ENCODE results near the gene RAB3B.

The RAB3B gene

GRCh38 chr1:51952638-51953037 lies 37.9 kb downstream of the RAB3B start:
- TF ChIP-seq CREB1 (IDR thresholded peaks at IDR 0.05; ENCODE audit: low read depth): no peak
- TF ChIP-seq NFIC (IDR thresholded peaks at IDR 0.05): no peak
- TF ChIP-seq TCF12 (IDR thresholded peaks at IDR 0.05; ENCODE audit: low read depth): no peak
- TF ChIP-seq TAF1 (IDR thresholded peaks at IDR 0.05; ENCODE audit: low read depth): no peak

GRCh38 chr1:51950701-51951100 lies 39.8 kb downstream of the RAB3B start:
- no peak for TF ChIP-seq NFIC (IDR thresholded peaks at IDR 0.05)
- no peak for TF ChIP-seq CEBPB (IDR thresholded peaks at IDR 0.05)
- no peak for TF ChIP-seq TEAD4 (IDR thresholded peaks at IDR 0.05)
- no peak for TF ChIP-seq FOXM1 (IDR thresholded peaks at IDR 0.05; ENCODE audit: borderline replicate concordance, low read depth)
- TF ChIP-seq USF1 (IDR thresholded peaks at IDR 0.05): no peak
- no peak for TF ChIP-seq REST (IDR thresholded peaks at IDR 0.05; ENCODE audit: low read depth)
- no peak for TF ChIP-seq YY1 (IDR thresholded peaks at IDR 0.05; ENCODE audit: low read depth)
- no peak for TF ChIP-seq ZBTB7A (IDR thresholded peaks at IDR 0.05; ENCODE audit: low read depth)
- no peak for TF ChIP-seq RAD21 (IDR thresholded peaks at IDR 0.05; ENCODE audit: low read depth)
- TF ChIP-seq TAF1 (IDR thresholded peaks at IDR 0.05; ENCODE audit: low read depth): no peak
- TF ChIP-seq EP300 (IDR thresholded peaks at IDR 0.05; ENCODE audit: borderline replicate concordance): no peak
- no peak for TF ChIP-seq TCF12 (IDR thresholded peaks at IDR 0.05; ENCODE audit: low read depth)
- no peak for TF ChIP-seq CREB1 (IDR thresholded peaks at IDR 0.05; ENCODE audit: low read depth)
- no peak for TF ChIP-seq MAX (IDR thresholded peaks at IDR 0.05)
- no peak for TF ChIP-seq EGR1 (IDR thresholded peaks at IDR 0.05)

GRCh38 chr1:51949014-51949702 lies 41.3 kb downstream of the RAB3B start:
- TF ChIP-seq EP300 (IDR thresholded peaks at IDR 0.05; ENCODE audit: borderline replicate concordance) (no peak), USF1 (IDR thresholded peaks at IDR 0.05) (no peak)

GRCh38 chr1:51948491-51948915 lies 42.0 kb downstream of the RAB3B start:
- TF ChIP-seq MAX (IDR thresholded peaks at IDR 0.05): no peak
- TF ChIP-seq TCF12 (IDR thresholded peaks at IDR 0.05; ENCODE audit: low read depth): no peak
- no peak for TF ChIP-seq EGR1 (IDR thresholded peaks at IDR 0.05)
- TF ChIP-seq FOXM1 (IDR thresholded peaks at IDR 0.05; ENCODE audit: borderline replicate concordance, low read depth): no peak
- no peak for TF ChIP-seq CEBPB (IDR thresholded peaks at IDR 0.05)
- TF ChIP-seq NFIC (IDR thresholded peaks at IDR 0.05): no peak
- TF ChIP-seq REST (IDR thresholded peaks at IDR 0.05; ENCODE audit: low read depth): no peak
- TF ChIP-seq ZBTB7A (IDR thresholded peaks at IDR 0.05; ENCODE audit: low read depth): no peak
- TF ChIP-seq TAF1 (IDR thresholded peaks at IDR 0.05; ENCODE audit: low read depth): no peak
- no peak for TF ChIP-seq RAD21 (IDR thresholded peaks at IDR 0.05; ENCODE audit: low read depth)
- TF ChIP-seq YY1 (IDR thresholded peaks at IDR 0.05; ENCODE audit: low read depth): no peak
- no peak for TF ChIP-seq CREB1 (IDR thresholded peaks at IDR 0.05; ENCODE audit: low read depth)
- TF ChIP-seq USF1 (IDR thresholded peaks at IDR 0.05): no peak

GRCh38 chr1:51946300-51946699 lies 44.2 kb downstream of the RAB3B start:
- TF ChIP-seq USF1 (IDR thresholded peaks at IDR 0.05) (no peak), ZBTB7A (IDR thresholded peaks at IDR 0.05; ENCODE audit: low read depth) (no peak), EP300 (IDR thresholded peaks at IDR 0.05; ENCODE audit: borderline replicate concordance) (no peak), CEBPB (IDR thresholded peaks at IDR 0.05) (no peak), TAF1 (IDR thresholded peaks at IDR 0.05; ENCODE audit: low read depth) (no peak), CREB1 (IDR thresholded peaks at IDR 0.05; ENCODE audit: low read depth) (no peak), TEAD4 (IDR thresholded peaks at IDR 0.05) (no peak), RAD21 (IDR thresholded peaks at IDR 0.05; ENCODE audit: low read depth) (no peak), EGR1 (IDR thresholded peaks at IDR 0.05) (no peak), YY1 (IDR thresholded peaks at IDR 0.05; ENCODE audit: low read depth) (no peak), NFIC (IDR thresholded peaks at IDR 0.05) (no peak), TCF12 (IDR thresholded peaks at IDR 0.05; ENCODE audit: low read depth) (no peak), MAX (IDR thresholded peaks at IDR 0.05) (no peak), REST (IDR thresholded peaks at IDR 0.05; ENCODE audit: low read depth) (no peak), FOXM1 (IDR thresholded peaks at IDR 0.05; ENCODE audit: borderline replicate concordance, low read depth) (no peak)

Data from Ishikawa (cell line).